ENCODE results near the gene IL4I1.

Gene IL4I1

DNA sequence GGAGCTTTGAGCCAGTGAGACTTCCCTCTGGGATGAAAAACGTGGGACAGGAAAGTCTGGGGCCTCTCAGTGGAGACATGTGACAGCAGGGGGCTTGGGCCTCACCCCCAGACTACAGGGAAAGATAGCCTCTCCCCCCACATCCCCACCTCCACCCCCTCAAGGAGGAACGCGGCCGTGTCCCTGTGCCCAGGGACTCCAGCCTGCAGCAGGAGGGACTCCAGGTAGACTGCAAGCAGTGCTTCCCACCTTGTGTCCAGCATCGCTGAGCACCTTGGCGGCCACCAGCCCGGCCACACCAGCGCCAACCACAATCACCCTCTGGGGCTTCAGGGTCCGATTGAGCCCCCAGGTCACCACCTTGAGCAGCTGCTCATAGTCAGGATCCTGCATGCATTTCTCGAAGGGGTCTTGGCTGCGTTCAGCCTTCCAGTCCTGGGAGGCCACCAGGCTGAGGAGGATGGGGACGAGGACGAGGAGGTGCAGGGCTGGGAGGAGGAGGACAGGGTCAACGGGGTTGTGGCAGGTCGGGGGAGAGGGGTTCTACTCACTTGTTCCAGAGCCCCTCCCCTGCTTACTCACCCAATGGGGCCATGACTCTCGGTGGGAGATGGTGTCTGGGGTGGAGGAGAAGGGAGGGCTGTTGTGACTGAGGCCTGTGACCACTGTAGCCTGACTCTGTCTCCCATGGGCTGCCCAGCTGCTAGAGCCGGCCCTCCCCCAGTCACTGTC is 955 bp downstream of the IL4I1 start:
- no peak for DNase-seq (ENCODE audit: low spot score)

DNA sequence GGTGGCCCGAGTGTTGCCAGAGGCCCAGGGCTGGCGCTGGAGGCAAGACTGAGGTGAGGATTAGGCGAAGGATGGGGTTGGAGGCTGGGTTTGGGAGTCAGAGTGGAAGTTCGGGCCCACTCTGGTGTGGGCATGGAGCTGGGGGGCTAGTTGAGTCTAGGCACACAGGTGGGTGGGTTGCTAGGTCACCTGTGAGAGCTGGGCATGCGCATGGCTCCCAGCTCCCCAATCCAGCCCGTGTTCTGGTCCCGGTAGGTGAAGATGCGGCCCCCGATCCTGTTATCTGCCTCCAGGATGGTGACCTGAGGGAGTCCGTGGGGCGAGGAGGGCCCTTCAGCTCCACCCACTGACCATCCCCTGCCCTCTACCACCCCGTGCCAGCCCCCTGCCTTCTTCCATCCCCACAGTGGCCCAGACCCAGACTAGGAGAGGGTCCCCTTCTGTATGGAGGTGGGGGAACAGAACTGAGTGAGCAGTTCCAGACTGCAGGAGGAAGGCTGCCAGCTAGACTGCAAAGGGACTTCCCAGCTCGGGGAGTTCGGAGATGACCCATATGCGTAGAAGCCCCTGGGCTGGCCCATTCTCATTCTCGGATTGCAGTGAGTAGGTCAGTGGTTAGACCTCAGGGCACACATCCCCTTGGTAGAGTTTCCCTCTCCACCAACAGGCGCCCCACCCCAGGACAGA is 1.7 kb downstream of the IL4I1 start:
- DNase-seq (ENCODE audit: low spot score) = no peak

DNA sequence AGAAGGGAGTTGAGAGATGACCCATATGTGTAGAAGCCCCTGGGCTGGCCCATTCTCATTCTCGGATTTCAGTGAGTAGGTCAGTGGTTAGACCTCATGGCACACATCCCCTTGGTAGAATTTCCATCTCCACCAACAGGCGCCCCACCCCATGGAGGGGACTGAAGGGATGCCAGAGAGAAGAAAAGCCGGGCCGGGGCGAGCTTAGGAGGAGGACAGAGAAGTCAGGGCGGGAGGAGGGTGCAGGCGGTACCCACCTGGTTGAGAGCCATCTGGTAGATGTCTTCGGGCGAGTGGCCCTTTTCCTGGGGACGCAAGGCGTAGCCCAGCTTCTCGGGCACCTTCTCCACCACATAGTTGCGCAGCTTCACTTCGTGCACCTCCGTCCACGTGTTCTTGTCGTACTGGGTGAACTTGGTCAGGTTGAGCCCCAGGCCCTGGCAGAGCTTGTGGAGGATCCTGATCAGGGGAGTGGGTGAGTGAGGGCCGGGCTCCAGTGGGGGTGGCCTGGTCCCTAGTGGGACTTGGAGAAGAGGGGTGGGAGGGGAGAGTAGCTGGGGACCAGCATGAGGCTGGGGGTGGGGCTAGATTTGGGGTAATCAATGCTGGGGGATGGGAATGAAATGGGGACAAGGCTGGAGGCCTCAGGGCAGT is 2.5 kb downstream of the IL4I1 start:
- DNase-seq (ENCODE audit: low spot score) = no peak

DNA sequence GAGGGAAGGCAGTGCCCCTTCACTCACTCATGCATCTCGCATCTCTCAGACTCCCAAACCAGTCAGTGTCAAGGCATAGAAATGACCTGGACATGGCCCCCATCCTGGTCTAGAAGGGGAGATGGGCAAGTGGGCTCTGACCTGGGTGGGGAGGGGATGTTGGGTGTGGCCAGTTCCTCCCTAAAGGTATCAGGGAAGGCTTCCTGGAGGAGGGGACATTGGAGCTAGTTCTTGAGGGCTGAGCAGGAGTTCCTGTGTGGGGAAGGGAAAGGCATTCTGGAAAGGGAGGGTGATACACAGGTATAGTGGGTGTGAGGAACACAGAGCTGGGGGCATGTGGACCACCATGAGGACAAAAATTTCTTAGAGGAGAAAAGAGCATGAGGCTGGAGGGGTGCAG is 4.0 kb downstream of the IL4I1 start:
- DNase-seq (ENCODE audit: low spot score) = no peak

DNA sequence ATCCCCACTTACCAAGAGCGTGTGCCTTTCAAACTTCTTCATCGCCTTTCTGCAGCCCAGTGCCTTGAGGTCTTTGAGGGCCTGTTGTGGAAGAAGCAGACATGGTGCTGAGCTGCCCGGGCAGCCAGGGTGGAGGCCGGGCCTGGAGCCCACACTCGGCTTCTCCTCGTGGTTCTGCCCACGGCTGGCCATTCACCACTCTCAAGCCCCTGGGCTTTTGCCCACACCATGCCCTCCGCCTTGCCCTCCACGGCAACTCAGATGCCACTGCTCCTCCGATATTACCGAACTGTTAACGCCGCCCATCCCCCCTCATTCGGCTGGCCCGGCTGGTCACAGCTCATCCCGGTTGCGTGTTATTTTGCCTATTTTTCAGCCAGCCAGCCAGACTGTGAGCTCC is 5.3 kb downstream of the IL4I1 start:
- DNase-seq (ENCODE audit: low spot score) = no peak

DNA sequence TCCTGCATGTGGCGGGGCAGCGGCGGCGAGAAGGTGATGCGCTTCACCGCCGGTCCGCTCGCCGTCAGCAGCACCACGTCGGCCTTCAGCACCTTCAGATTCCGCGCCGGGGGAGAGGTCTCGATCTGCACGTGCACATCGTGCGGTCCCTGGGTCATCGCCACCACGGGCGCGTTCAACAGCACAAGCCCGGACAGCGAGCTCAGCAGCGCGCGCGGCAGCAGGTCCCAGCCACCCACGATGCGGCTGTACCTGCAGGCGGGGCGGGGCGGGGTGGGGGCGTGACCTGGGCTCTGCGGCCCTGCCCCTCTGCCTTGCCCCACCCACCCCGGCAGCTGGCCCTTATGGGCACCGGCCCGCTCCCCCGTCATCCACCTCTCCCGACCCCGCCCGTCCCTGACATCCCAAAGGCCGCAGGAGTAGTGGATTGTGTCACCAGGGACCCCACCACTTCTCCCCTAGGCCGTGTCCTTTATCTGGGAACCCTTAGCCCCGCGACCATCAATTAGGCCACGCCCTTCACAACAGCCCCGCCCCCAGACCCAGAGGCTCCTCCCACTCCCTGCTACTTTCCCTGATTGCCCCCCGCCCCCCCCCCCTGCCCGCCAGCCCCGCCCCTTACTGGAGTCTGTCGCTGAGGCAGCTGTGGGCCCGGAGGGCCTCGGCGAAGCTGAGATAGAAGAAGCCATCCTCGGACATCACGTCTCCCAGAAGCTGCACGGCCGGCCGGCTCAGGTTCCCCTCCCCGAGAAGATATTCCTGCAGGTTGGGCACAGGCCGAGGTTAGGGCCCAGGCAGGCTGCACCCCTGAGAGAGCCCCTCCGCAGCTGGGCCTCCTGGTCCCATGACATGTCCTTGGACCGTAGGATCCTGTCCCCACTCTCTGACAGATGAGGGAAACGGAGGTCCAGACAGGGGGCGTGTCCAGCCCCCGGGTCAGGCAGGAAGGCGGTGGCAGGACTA is 6.1 kb downstream of the IL4I1 start:
- peak; percentile 36 for DNase-seq (ENCODE audit: low spot score)

DNA sequence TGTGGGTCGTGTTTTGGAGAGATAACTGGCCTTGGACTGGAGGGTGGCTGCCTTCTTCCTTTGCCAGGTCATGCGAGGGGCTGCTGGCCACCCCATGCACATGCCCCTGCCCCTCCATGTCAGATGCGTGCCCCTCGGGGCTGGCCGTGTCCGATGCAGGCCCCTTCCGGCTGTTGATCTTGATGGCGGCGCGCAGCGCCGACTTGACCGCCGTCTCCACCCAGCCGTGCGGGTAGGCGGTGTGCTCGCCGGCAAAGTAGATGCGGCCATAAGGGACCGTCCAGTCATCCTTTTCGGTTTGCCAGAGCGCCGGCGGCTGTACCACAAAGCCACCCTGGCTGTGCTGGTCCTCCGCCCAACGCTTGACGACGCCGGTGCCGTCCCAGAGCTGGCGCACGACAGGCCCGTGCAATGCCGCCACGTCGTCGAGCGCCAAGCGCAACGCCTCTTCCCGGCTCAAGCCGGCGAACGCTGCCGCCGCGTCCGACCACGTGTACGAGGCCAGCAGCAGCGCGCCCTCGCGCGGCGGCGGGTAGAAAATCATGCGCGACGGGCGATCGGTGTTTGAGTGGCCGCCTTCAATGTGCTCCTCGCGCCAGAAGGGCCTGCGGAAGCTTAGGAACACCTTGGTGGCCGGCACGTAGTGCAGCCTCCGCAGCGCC is 6.9 kb downstream of the IL4I1 start:
- DNase-seq (ENCODE audit: low spot score) = peak; percentile 68

DNA sequence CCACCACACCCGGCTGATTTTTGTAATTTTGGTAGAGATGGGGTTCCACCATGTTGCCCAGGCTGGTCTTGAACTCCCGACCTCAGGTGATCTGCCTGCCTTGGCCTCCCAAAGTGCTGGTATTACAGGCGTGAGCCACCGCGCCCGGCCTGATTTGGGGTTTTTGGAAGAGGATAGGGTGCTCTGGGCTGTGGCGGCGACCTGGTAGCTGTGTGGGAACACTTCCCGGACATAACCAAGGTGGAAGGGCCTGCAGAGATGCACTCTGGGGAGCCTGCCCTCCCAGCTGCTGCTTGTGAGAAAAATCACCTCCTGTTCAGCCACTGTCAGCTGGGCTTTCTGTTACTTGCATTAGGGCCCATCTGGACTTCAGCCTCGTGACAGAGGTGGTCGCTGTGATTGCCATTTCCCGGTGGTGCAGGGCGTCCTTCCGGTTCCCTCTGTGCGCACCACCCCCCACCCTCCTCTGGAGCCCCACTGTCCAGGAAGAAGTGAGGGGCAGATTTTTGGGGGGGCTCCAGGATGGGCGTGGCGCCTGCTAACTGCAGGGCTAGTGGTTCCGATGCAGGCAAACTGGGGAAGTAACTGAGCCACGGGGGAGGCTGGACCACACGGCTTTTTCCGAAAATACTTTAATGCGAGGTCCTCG is 7.5 kb downstream of the IL4I1 start:
- DNase-seq (ENCODE audit: low spot score) = no peak

DNA sequence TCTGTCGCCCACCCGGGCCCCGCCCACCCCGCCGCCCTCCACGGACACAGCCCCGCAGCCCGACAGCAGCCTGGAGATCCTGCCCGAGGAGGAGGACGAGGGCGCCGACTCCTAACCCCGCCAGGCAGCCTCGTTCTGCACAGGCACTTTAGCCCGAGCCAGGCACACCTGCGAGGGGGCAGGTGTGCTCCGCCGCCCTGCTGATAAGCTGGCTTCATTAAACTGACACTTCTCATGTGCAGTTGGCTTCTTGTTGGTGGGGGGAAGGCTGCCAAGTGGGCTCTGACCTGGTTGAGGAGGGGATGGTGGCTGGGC is 8.2 kb downstream of the IL4I1 start:
- no peak for DNase-seq (ENCODE audit: low spot score)

DNA sequence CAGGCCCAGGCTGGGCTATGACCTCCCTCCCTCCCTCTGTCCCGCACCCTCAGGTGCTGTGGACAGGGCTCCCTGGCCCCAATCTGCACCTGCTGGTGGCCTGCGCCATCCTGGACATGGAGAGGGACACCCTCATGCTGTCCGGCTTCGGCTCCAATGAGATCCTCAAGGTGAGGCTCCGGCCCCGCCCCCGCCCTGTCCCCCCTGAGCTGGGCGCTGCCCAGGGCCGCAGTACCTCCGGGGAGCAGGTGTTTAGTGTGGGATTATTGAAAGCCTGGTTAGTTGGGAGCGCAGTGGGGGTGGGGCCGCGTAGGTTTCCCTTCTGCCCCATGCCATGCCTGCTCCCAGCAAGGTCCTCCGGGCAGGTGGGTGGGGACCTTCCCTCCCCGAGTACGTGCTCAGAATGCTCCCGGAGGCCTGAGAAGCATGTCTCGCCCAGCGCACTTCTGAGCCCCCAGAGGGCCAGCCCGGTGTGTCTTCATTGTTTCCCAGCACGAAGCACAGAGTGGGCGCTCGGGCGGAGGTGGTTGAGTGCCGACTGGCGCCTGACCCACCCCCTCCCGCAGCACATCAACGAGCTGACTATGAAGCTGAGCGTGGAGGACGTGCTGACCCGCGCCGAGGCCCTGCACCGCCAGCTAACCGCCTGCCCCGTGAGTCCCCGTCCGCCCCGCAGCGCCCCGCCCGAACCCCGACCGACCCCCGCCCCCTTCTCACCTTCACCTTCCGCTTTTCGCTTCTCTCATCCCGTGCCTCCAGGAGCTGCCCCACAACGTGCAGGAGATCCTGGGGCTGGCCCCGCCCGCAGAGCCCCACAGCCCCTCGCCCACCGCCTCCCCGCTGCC is 8.8 kb downstream of the IL4I1 start:
- no peak for DNase-seq (ENCODE audit: low spot score)

DNA sequence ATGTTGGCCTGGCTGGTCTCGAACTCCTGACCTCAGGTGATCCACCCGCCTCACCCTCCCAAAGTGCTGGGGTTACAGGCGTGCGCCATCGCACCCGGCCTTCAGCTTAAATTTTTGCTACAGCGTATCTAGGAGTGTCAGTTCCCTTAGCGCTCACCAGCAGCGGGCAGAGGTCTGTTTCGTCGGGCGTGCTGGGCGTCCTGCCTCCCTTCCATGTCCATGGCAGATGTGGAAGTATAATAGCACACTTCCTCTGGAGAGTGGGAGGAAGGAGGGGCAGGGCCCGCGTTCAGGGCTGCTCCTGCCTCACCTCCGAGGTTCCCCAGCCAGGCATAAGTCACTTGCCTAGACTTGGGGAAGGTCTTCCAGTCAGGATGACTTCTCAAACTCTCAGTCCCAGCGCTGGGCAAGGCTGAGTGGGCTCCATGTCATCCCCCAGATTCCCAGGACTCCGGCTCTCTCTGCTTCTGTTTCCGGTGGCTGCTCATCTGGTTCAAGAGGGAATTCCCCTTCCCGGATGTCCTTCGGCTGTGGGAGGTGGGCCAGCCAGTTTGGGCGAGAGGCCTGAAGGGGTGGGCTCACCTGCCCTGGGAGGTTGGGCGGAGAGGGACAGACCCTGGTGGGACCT is 9.5 kb downstream of the IL4I1 start:
- peak; percentile 36 for DNase-seq (ENCODE audit: low spot score)

DNA sequence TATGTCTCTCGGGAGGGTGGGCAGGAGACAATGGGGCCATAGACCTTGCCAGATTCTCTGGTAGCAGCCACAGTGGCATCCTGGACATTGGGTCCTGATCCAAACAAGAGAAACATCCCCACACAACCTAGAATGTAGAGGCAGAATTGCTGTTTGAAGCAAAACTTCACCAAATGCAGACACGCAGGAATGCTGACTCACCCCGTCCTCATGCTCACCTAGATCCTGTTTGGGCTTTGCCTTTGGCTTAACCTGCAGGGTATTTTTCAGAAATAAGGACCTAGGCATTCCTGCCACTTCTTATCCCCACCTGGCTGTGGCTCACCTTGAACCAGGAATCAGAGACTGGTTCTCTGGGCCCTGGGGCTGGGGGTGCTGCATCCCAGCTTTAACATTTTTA is 11.9 kb downstream of the IL4I1 start:
- DNase-seq (ENCODE audit: low spot score) = peak; percentile 33

DNA sequence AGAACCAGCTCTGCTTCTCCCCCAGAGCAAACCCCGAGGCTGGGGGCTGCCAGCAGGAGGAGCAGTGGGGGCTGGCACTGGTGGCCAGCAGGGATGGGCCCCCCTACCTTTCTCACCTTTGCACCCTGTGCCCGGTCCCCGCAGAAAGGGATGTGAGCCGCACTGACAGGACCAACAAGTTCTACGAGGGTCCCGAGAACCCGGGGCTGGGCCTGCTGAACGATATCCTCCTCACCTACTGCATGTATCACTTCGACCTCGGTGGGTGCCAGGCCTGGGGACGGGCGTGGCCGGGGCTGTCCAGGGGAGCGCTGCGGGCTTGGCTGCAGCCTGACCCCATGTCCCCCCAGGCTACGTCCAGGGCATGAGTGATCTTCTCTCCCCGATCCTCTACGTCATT is 12.6 kb downstream of the IL4I1 start:
- no peak for DNase-seq (ENCODE audit: low spot score)

DNA sequence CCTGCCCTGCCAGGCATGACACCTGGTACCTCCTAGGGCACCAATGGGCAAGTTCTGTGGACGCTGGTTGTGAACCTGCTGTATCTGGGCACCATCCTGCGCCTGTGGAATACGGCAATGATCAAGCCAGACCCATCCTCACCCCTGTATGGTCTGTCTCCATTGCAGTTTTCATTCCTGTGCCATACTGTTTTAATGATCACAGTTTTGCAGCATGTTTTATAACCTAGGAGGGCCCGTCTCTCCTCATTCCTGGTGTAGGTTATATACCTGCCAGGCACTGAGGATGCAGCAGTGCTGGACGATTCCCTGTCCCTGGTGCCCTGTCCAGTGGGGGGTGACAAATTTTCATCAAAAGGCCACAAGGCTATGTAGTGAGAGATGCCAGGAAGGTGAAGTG is 13.6 kb downstream of the IL4I1 start:
- no peak for DNase-seq (ENCODE audit: low spot score)

DNA sequence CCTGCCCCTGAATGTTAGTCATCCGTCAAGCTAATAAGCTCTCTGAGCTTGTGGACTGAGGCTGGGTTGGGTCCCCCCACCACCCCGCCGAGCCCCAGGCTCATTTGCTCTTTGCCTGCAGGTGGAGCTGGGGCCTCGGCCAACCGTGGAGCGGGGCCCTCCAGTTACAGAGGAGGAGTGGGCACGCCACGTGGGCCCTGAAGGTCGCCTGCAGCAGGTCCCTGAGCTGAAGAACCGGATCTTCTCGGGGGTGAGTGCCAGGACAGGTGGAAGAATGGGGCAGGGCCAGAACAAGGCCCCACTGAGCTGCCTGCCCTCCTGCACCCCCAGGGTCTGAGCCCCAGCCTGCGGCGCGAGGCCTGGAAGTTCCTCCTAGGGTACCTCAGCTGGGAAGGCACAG is 14.0 kb downstream of the IL4I1 start:
- DNase-seq (ENCODE audit: low spot score) = no peak

DNA sequence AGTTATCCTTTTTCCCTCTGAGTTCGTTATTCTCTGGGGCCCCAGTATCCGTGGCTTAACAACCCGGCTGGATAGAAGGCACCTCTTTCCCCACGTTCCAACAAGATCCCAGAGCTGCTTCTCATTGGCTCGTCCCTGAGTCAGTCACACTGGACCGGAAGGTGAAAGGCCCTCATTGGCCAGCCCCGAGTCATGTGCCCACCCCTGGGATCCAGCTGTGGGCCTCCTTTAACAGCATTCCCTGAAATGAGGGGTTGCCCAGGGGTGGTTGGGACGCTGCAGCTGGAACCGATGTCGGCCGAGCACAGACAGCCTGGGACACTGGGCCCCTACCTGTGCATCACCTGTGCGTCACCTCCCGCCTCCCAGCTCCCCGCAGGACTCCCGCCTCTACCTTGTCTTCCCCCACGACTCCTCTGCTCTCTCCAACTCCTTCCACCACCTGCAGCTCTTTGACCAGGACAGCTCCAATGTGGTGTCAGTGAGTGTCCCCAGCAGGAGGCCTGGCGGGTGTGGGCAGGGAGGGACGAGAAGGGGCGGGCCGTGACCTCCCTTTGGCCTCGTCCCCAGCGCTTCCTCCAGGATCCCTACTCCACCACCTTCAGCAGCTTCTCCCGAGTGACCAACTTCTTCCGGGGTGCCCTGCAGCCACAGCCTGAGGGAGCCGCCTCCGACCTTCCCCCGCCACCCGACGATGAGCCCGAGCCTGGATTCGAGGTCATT is 14.9 kb downstream of the IL4I1 start:
- DNase-seq (ENCODE audit: low spot score) = no peak

DNA sequence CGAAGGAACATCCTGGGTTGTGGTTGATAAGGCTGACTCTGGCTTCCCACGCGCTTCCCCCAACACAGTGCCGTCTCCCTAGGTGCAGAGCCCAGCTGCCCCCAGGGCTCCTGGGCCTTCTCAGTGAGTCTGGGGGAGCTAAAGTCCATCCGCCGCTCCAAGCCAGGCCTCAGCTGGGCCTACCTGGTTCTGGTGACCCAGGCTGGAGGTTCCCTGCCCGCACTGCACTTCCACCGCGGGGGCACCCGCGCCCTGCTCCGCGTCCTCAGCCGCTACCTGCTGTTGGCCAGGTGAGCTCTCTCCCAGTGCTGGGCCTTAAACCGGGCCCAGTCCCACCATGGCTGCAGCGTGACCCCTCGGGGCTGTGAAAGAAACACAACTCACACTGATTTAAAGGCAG is 15.5 kb downstream of the IL4I1 start:
- no peak for DNase-seq (ENCODE audit: low spot score)

DNA sequence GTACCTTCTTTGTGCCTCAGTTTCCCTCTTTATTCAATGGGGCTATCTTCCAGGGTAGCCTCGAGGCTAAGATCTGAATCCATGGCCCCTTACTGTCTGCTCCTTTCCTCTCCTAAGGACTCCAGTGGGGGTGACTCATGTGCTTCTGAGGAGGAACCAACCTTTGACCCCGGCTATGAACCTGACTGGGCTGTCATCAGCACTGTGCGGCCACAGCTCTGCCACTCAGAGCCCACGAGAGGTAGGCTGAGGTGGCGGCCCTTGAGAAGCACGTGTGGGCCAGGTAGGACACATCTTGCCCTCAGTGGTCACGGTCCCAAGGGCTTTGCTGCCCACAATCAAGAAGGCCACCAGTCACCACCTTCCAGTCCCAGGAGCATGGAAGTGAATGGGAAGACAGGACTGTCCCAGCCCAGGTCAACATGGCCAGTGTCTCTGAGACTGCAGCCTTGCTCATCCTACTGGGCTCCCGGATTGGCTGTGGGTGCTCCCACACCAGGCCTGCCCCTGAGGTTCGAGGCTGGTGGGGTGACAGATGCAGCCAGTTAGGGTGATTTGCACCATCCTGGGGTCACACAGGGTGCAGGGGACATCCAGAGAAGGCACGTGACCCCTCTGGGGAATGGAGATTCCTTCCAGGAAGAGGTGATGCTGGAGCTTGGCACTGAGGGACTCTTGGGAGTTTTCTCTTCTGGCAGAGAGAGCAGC is 16.4 kb downstream of the IL4I1 start:
- no peak for DNase-seq (ENCODE audit: low spot score)

Measured in kidney tubule cell (primary cell).